ENCODE data around the gene SMC2. TPM values are rescaled to one million over a fixed set of nuclear protein-coding genes. Genes with fewer than 3 reads are reported as not detected.

Gene SMC2
- total RNA-seq, 2 donors from 2014 or later, result 2.6 to 21.4 TPM

- H3K9me3 ChIP-seq, result no peaks in the 10 kb centered on the region
- 91% methylated on average over 4 of the region's 4 CpGs for WGBS, 2 donors
- intact Hi-C loops (cut with DNase I), result no loop called here
Observed at GRCh38 chr9:104108315-104108714, 14.2 kb downstream of the SMC2 start.

GRCh38 chr9:104110509-104110908 lies 16.4 kb downstream of the SMC2 start:
- intact Hi-C loops (cut with DNase I), result no loop called here
- no peak for DNase-seq
- ATAC-seq, result no peak
- H3K4me3 ChIP-seq, result no peak overlapping the region
- TF ChIP-seq POLR2A (IDR thresholded peaks at IDR 0.05), result no peak
- H3K9me3 ChIP-seq, result no peaks in the 10 kb centered on the region
- no peak overlapping the region for H3K27ac ChIP-seq
- 96 to 97% methylated on average over 2 of the region's 2 CpGs for WGBS, 2 donors
- no peaks in the 10 kb centered on the region for H3K36me3 ChIP-seq (replicated peaks in 1 of 2; ENCODE audit: insufficient read depth in 1 of 2, low read depth in 2 of 2)
- no peaks in the 10 kb centered on the region for H3K27me3 ChIP-seq
- H3K4me1 ChIP-seq, result no peaks in the 10 kb centered on the region

More at GRCh38 chr9:104108315-104108714, 14.2 kb downstream of the SMC2 start:
- H3K36me3 ChIP-seq (replicated peaks in 1 of 2; ENCODE audit: insufficient read depth in 1 of 2, low read depth in 2 of 2), result peaks cover 0 to 4% of the 10 kb centered on the region in 2 donors
- DNase-seq (no peak), ATAC-seq (no peak)
- H3K27me3 ChIP-seq, result no peaks in the 10 kb centered on the region
- H3K27ac ChIP-seq, result no peak overlapping the region
- no peak overlapping the region for H3K4me3 ChIP-seq
- H3K4me1 ChIP-seq, result no peaks in the 10 kb centered on the region
- TF ChIP-seq POLR2A (IDR thresholded peaks at IDR 0.05), result no peak
- TF ChIP-seq CTCF (IDR thresholded peaks at IDR 0.05), result no peak

GRCh38 chr9:104118916-104119315 lies 24.8 kb downstream of the SMC2 start:
- H3K36me3 ChIP-seq (replicated peaks in 1 of 2; ENCODE audit: insufficient read depth in 1 of 2, low read depth in 2 of 2), result no peaks in the 10 kb centered on the region
- WGBS, 2 donors, result 93 to 94% methylated on average over 6 of the region's 6 CpGs
- DNase-seq (no peak), ATAC-seq (no peak)
- TF ChIP-seq POLR2A (IDR thresholded peaks at IDR 0.05) (no peak), CTCF (IDR thresholded peaks at IDR 0.05) (no peak)
- H3K4me1 ChIP-seq, result no peaks in the 10 kb centered on the region
- no peaks in the 10 kb centered on the region for H3K27me3 ChIP-seq
- intact Hi-C loops (cut with DNase I), result no loop called here
- no peak overlapping the region for H3K4me3 ChIP-seq
- no peak overlapping the region for H3K27ac ChIP-seq
- H3K9me3 ChIP-seq, result no peaks in the 10 kb centered on the region

- no peak for DNase-seq
- TF ChIP-seq POLR2A (IDR thresholded peaks at IDR 0.05), result no peak
- TF ChIP-seq CTCF (IDR thresholded peaks at IDR 0.05), result no peak
- Histone ChIP-seq H3K4me1 (no peaks in the 10 kb centered on the region), H3K27ac (no peak overlapping the region), H3K9me3 (no peaks in the 10 kb centered on the region), H3K27me3 (no peaks in the 10 kb centered on the region), H3K4me3 (no peak overlapping the region), H3K36me3 (replicated peaks in 1 of 2; ENCODE audit: insufficient read depth in 1 of 2, low read depth in 2 of 2) (peaks cover 2 to 3% of the 10 kb centered on the region in 2 donors)
- intact Hi-C loops (cut with DNase I), result no loop called here
- ATAC-seq, result no peak
- 91 to 94% methylated on average over 5 of the region's 5 CpGs for WGBS, 2 donors
Observed at GRCh38 chr9:104121022-104121421, 26.9 kb downstream of the SMC2 start.

- intact Hi-C loops (cut with DNase I), result no loop called here
- 70 to 93% methylated on average over 3 of the region's 3 CpGs for WGBS, 2 donors
- Histone ChIP-seq H3K9me3 (no peaks in the 10 kb centered on the region), H3K4me1 (no peaks in the 10 kb centered on the region), H3K27me3 (no peaks in the 10 kb centered on the region), H3K4me3 (no peak overlapping the region), H3K36me3 (replicated peaks in 1 of 2; ENCODE audit: insufficient read depth in 1 of 2, low read depth in 2 of 2) (no peaks in the 10 kb centered on the region), H3K27ac (no peak overlapping the region)
- TF ChIP-seq CTCF (IDR thresholded peaks at IDR 0.05) (no peak), POLR2A (IDR thresholded peaks at IDR 0.05) (no peak)
- ATAC-seq (no peak), DNase-seq (no peak)
Observed at GRCh38 chr9:104138243-104138868, 44.2 kb downstream of the SMC2 start.

Data from body of pancreas (tissue), 4 donors.